SK-N-SH (cell line): ENCODE data around the gene PTCRA. TPM values are rescaled to one million over a fixed set of nuclear protein-coding genes. Genes with fewer than 3 reads are reported as not detected.

Experiments
- CTCF ChIA-PET: fragments of 300-600, 350-600 bp; formaldehyde crosslinking; extraction: SDS; loops from one replicate; lab custom pipeline; 2021; lab: Yijun Ruan, JAX
- POLR2A ChIA-PET: fragments of 350-600 bp; sonication (Branson Sonifier 250); formaldehyde crosslinking; extraction: SDS; loops from one replicate; lab custom pipeline; 2020; ENCODE audit warnings: antibody characterized with exemption, inconsistent platforms; lab: Yijun Ruan, JAX
- DNase-seq: peaks from one replicate; pipeline ENCODE4 v3.0.0; 2012
- H2AFZ ChIP-seq: fragments of 200-600 bp; sonication (generic); 2 replicates; pipeline ENCODE4 v1.8.1; 2016; ENCODE audit warnings: antibody characterized with exemption, mild to moderate bottlenecking, low read depth
- H3F3A ChIP-seq: fragments of 200-600 bp; sonication (generic); replicated peaks from 2 replicates; pipeline ENCODE3; 2016; ENCODE audit warnings: antibody characterized with exemption, mild to moderate bottlenecking; ENCODE audit not compliant: insufficient read depth
- H3K27ac ChIP-seq, 2 experiments: fragments of 200-500 bp in 1 of 2; fragments of 200-600 bp in 1 of 2; sonication (Bioruptor generic) in 1 of 2; sonication (generic), shearing (Covaris generic) in 1 of 2; 2 replicates each; pipeline versions ENCODE4 v1.5.1 to v1.6.1; 2014 to 2016; ENCODE audit warnings: low read depth in 2 of 2, inconsistent platforms in 1 of 2, low read length in 1 of 2, mild to moderate bottlenecking in 1 of 2, mixed read lengths in 1 of 2
- H3K27me3 ChIP-seq: fragments of 200-600 bp; sonication (generic), shearing (Covaris generic); 2 replicates; pipeline ENCODE4 v1.6.1; 2016; ENCODE audit warnings: mixed run types; ENCODE audit not compliant: insufficient read depth
- H3K36me3 ChIP-seq, 2 experiments: fragments of 200-500 bp in 1 of 2; fragments of 200-600 bp in 1 of 2; sonication (Bioruptor generic) in 1 of 2; sonication (generic) in 1 of 2; replicated peaks in 1 of 2; 2 replicates each; pipeline versions ENCODE3 to v1.5.1; 2014 to 2016; ENCODE audit warnings: low read length in 1 of 2, mild to moderate bottlenecking in 1 of 2; ENCODE audit not compliant: insufficient read depth in 2 of 2, control insufficient read depth in 1 of 2
- H3K4me1 ChIP-seq, 2 experiments: fragments of 200-500 bp in 1 of 2; fragments of 200-600 bp in 1 of 2; sonication (Bioruptor generic) in 1 of 2; sonication (generic), shearing (Covaris generic) in 1 of 2; 2 replicates each; pipeline versions ENCODE4 v1.5.1 to v1.6.1; 2014 to 2016; ENCODE audit warnings: low read depth in 1 of 2, low read length in 1 of 2, mixed run types in 1 of 2; ENCODE audit not compliant: insufficient read depth in 2 of 2, control insufficient read depth in 1 of 2
- H3K4me2 ChIP-seq: fragments of 200-600 bp; sonication (generic), shearing (Covaris generic); 2 replicates; pipeline ENCODE4 v1.6.1; 2017; ENCODE audit warnings: mixed run types
- H3K4me3 ChIP-seq, 2 experiments: fragments of 200-500 bp in 1 of 2; fragments of 200-600 bp in 1 of 2; sonication (Bioruptor generic) in 1 of 2; sonication (generic), shearing (Covaris generic) in 1 of 2; 2 replicates each; pipeline versions ENCODE4 v1.5.1 to v1.8.1; 2014 to 2016; ENCODE audit warnings: low read depth in 2 of 2, inconsistent platforms in 1 of 2, low read length in 1 of 2, mild to moderate bottlenecking in 1 of 2, mixed read lengths in 1 of 2, moderate library complexity in 1 of 2
- H3K79me2 ChIP-seq: fragments of 200-600 bp; sonication (generic); 2 replicates; pipeline ENCODE4 v1.8.1; 2017; ENCODE audit warnings: mild to moderate bottlenecking; ENCODE audit not compliant: insufficient read depth
- H3K9ac ChIP-seq: fragments of 200-600 bp; sonication (generic); 2 replicates; pipeline ENCODE4 v1.6.1; 2017; ENCODE audit warnings: mixed run types
- H3K9me2 ChIP-seq: fragments of 200-600 bp; sonication (generic); 2 replicates; pipeline ENCODE4 v1.6.1; 2017; ENCODE audit warnings: mixed run types
- H3K9me3 ChIP-seq: fragments of 200-600 bp; sonication (generic); 2 replicates; pipeline ENCODE4 v1.6.1; 2017; ENCODE audit warnings: mixed run types, mild to moderate bottlenecking, moderate library complexity
- H4K20me1 ChIP-seq: fragments of 200-600 bp; sonication (generic); 2 replicates; pipeline ENCODE4 v1.6.1; 2017; ENCODE audit warnings: mild to moderate bottlenecking, mixed run types; ENCODE audit not compliant: insufficient read depth
- CTCF ChIP-seq: fragments of 200-600 bp; sonication (generic); IDR thresholded peaks from 2 replicates; pipeline ENCODE4 v1.6.1; 2017; ENCODE audit warnings: antibody characterized with exemption, mild to moderate bottlenecking, moderate library complexity
- ELF1 ChIP-seq: IDR thresholded peaks from 2 replicates; pipeline ENCODE4 v1.4.0; 2012
- EP300 ChIP-seq, 2 experiments: IDR thresholded peaks; 2 replicates each; pipeline versions ENCODE4 v1.4.0 to v1.6.1; 2012; ENCODE audit warnings: borderline replicate concordance in 1 of 2, low read depth in 1 of 2, low read length in 1 of 2
- EZH2phosphoT487 ChIP-seq: fragments of 200-600 bp; sonication (generic); IDR thresholded peaks from 2 replicates; pipeline ENCODE4 v1.6.1; 2017; ENCODE audit warnings: low read depth, mixed run types, mild to moderate bottlenecking, antibody characterized with exemption, moderate library complexity, borderline replicate concordance
- FOSL2 ChIP-seq: IDR thresholded peaks from 2 replicates; pipeline ENCODE4 v1.4.0; 2012; ENCODE audit warnings: low read depth, mild to moderate bottlenecking, moderate library complexity, borderline replicate concordance
- FOXJ3 ChIP-seq: sonication (generic); formaldehyde crosslinking; IDR thresholded peaks from 2 replicates; pipeline ENCODE4 v1.5.1; 2020; ENCODE audit warnings: mild to moderate bottlenecking, missing genetic modification reagents
- GABPA ChIP-seq: IDR thresholded peaks from 2 replicates; pipeline ENCODE4 v1.4.0; 2012; ENCODE audit warnings: low read depth, mild to moderate bottlenecking
- GATA2 ChIP-seq: sonication (generic); formaldehyde crosslinking; IDR thresholded peaks from 2 replicates; pipeline ENCODE4 v1.5.0; 2020; ENCODE audit warnings: mild to moderate bottlenecking, missing genetic modification reagents
- IRF3 ChIP-seq: fragments of 150-350 bp; IDR thresholded peaks from 2 replicates; pipeline ENCODE4 v1.6.1; 2016; ENCODE audit warnings: mild to moderate bottlenecking, low read depth, low read length
- NFIC ChIP-seq: IDR thresholded peaks from 2 replicates; pipeline ENCODE4 v1.4.0; 2012; ENCODE audit warnings: borderline replicate concordance
- NRF1 ChIP-seq: IDR thresholded peaks from 2 replicates; pipeline ENCODE4 v1.6.1; 2012; ENCODE audit warnings: low read depth, mild to moderate bottlenecking, low read length
- RAD21 ChIP-seq: IDR thresholded peaks from 2 replicates; pipeline ENCODE4 v1.6.1; 2012; ENCODE audit warnings: mild to moderate bottlenecking, low read length
- RCOR1 ChIP-seq: fragments of 150-350 bp; IDR thresholded peaks from 2 replicates; pipeline ENCODE4 v1.6.1; 2017; ENCODE audit warnings: antibody characterized with exemption, low read length
- RXRA ChIP-seq: IDR thresholded peaks from 2 replicates; pipeline ENCODE4 v1.4.0; 2012; ENCODE audit warnings: low read depth, mild to moderate bottlenecking, borderline replicate concordance
- SIN3A ChIP-seq: IDR thresholded peaks from 2 replicates; pipeline ENCODE4 v1.6.1; 2012; ENCODE audit warnings: low read depth, mild to moderate bottlenecking, low read length, moderate library complexity, borderline replicate concordance
- TAF1 ChIP-seq: IDR thresholded peaks from 2 replicates; pipeline ENCODE4 v1.6.1; 2012; ENCODE audit warnings: low read depth, mild to moderate bottlenecking, low read length, moderate library complexity, borderline replicate concordance
- TCF12 ChIP-seq: IDR thresholded peaks from 2 replicates; pipeline ENCODE4 v1.4.0; 2012
- TEAD4 ChIP-seq: IDR thresholded peaks from 2 replicates; pipeline ENCODE4 v1.4.0; 2012; ENCODE audit warnings: mild to moderate bottlenecking, borderline replicate concordance; ENCODE audit not compliant: insufficient read depth
- USF1 ChIP-seq: IDR thresholded peaks from 2 replicates; pipeline ENCODE4 v1.4.0; 2012; ENCODE audit warnings: low read depth, borderline replicate concordance
- WGBS: methylation state at CpG from one replicate; pipeline ENCODE4 v1.1.6; 2017; ENCODE audit warnings: low lambda C conversion rate; 5-methylcytosine and 5-hydroxymethylcytosine counted together
- polyA plus RNA-seq, 3 experiments: library from polyadenylated mRNA; depleted of rRNA; stranded (reverse); fragments of >200 nt; gene quantifications; 2 replicates each; pipeline ENCODE4 v1.2.3, GENCODE V29; 2012

The PTCRA gene
- polyA plus RNA-seq, 1 of the 3 experiments (the other 2 are of a cell fraction), result not detected

- Histone ChIP-seq H3K4me1 (peaks cover 0 to 7% of the 10 kb centered on the region in 2 experiments; a peak in 1 of 4 replicates), H3F3A (no peaks in the 10 kb centered on the region), H3K4me3 (no peak overlapping the region), H3K4me2 (no peak overlapping the region), H3K27me3 (no peaks in the 10 kb centered on the region), H2AFZ (no peak overlapping the region), H4K20me1 (no peaks in the 10 kb centered on the region), H3K9ac (no peak overlapping the region), H3K9me3 (no peaks in the 10 kb centered on the region), H3K9me2 (no peaks in the 10 kb centered on the region), H3K36me3 (peaks cover 0 to 30% of the 10 kb centered on the region in 2 experiments), H3K27ac (no peak overlapping the region), H3K79me2 (no peaks in the 10 kb centered on the region)
- CTCF ChIA-PET, result interaction anchor here (1.7 kb wide), 1 partner anchor 12 kb away, joined by 6 read pairs; no protein-coding TSS in a partner anchor
- WGBS, result 93% methylated on average over 13 of the region's 13 CpGs
- TF ChIP-seq TAF1 (no peak), GATA2 (CRISPR knock-in tag) (no peak), GABPA (no peak), NRF1 (no peak), SIN3A (no peak), IRF3 (no peak), CTCF (no peak), TEAD4 (no peak), USF1 (no peak), ELF1 (no peak), FOSL2 (no peak), RAD21 (no peak), EP300 (IDR thresholded peaks at IDR 0.05; ENCODE audit: borderline replicate concordance in 1 of 2, low read depth in 1 of 2, low read length in 1 of 2) (no peak), RCOR1 (no peak), EZH2phosphoT487 (no peak), RXRA (no peak), FOXJ3 (no peak), TCF12 (no peak), NFIC (no peak)
- POLR2A ChIA-PET, result interaction anchor here (2.1 kb wide), 1 partner anchor 16 kb away, joined by 4 read pairs; the partner anchor contains the start of gene PEX6
- DNase-seq, result no peak
Observed at GRCh38 chr6:42962502-42963178, 46.8 kb downstream of the PTCRA start.
